HG02678 (cell line): ENCODE data around the gene IFNA13.
"Not testable (repeated sequence)": the region's sequence is repeated elsewhere in the genome, so short reads cannot be mapped to it uniquely, and the experiment has no call there.

Experiments used
- ATAC-seq: cut with Tn5 transposase; IDR thresholded peaks from one replicate; pipeline ENCODE4 v1.9.1; 2021; ENCODE audit warnings: mild to moderate bottlenecking, moderate library complexity; ENCODE audit not compliant: unreplicated experiment

The IFNA13 gene

GRCh38 chr9:21367957-21368356 lies at the start of gene IFNA13:
IFNA13 (minus strand) TSS chr9:21368057; CDS start chr9:21368010, 47 bp downstream.
- ATAC-seq, result no peak

DNA sequence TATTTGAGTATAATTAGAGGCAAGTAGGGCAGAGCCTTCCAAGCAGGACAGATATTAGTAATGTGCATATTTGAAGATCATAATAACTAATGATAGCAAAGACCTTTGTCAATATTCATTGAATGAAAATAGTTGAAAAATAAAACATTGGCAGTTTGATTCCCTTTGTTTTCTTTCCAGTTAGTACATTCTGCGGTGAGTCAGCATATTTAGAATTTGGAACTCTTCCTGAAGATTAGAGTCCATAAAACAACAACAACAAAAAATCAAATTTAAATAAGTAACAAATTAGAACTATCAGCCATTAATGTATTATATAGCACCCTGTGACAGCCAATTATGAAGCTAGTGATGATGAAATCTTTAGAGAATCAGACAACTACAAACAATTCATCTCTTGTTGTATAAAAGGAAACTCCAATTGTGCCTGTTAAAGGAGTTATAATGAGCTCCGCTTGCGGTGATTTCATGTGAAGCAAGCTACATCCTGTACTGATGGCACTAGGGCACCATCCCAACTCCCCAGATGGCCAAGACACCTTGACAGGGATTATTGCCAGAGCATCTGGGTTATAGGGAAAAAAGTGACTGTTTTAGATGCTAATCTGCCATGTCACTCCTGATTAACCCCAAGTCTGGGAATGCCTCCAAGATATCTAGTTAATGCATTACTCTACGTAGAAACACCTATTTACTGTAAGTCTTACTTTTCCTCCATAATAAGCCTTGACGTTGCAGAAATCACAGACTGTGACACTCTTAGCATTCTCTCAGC lies 47.8 kb upstream of the IFNA13 start:
- no peak for ATAC-seq

- ATAC-seq, result no peak
Observed at GRCh38 chr9:21414220-21414940, 46.5 kb upstream of the IFNA13 start.

DNA sequence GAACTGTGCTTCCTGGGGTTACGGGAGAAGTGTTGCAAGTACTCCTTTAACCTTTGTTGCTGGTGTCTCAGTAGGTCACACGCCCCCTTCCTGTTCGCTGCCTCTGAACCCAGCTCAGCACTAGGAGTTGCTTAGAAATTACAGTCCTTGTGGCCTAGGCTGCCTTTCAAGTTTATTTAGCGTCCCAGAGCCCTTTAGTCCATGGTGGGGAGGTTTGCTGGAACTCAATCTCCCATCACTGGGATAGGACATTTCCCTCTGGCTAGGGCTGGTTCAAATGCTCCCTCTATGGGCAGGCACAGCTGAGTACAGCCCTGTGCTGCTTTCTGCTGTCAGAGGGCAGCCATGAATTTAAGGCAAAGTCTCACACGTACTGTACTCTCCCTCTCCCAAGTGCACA lies 45.8 kb upstream of the IFNA13 start:
- no peak for ATAC-seq

DNA sequence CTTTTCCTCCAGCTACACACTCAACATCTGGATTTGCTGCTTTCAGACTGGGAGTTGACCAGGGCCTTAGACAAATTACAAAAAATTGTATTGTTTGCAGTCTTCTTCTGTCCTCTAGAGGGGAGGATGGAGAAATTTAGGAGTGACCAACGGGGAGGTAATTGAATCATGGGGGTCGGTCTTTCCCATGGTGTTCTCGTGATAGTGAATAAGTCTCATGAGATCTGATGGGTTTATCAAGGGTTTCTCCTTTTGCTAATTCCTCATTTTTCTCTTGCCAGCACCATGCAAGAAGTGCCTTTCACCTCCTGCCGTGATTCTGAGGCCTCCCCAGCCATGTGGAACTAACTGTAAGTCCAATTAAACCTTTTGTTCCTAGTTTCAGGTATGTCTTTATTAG lies 45.3 kb upstream of the IFNA13 start:
- no peak for ATAC-seq

DNA sequence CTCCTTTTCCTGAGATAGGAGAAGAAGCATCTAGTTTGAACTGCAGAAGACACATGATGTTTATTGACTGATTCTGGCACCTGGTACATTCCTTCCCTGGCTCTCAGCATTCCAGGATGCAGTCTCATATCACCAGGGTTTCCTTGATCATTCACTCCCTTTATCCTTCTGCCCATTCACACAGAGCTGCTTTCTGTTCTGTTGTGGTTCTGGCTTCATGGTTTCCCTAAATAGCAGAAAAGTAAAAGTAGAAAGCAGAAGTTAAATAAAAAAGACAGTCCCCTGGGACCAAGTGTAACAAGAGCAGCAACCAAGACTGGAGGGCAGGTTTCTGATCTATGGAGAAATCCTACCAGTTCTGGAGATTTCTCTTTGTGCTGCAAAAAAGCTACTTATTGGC lies 44.2 kb upstream of the IFNA13 start:
- ATAC-seq, result peak; percentile 39

- no peak for ATAC-seq
Observed at GRCh38 chr9:21408817-21409216, 41.0 kb upstream of the IFNA13 start, which contains the start of gene IFNA8. IFNA8 (plus strand) TSS chr9:21409117; CDS start chr9:21409177, 60 bp downstream.

- ATAC-seq, result no peak
Observed at GRCh38 chr9:21404146-21404545, 36.3 kb upstream of the IFNA13 start.

- no peak for ATAC-seq
Observed at GRCh38 chr9:21402386-21403251, 34.8 kb upstream of the IFNA13 start.

DNA sequence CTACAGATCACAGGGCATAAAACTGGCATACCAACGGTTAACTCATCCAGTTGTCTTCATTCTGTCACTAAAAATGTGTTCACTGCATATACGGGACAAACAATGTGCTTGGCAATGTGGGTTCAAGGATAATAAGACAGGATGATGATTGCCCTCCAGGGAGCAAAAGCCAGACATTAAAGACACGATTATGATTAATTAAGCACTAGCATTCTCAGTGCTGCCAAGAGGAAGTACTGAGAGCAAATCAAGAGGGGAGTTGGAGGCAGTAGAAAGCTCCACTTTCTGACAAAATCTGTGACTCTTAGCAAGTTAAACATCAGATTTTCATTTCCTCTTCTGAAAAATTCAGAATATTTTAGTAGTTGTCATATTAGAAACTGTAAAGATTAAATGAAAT lies 32.1 kb upstream of the IFNA13 start:
- no peak for ATAC-seq

- ATAC-seq, result no peak
Observed at GRCh38 chr9:21398955-21399489, 31.2 kb upstream of the IFNA13 start.

DNA sequence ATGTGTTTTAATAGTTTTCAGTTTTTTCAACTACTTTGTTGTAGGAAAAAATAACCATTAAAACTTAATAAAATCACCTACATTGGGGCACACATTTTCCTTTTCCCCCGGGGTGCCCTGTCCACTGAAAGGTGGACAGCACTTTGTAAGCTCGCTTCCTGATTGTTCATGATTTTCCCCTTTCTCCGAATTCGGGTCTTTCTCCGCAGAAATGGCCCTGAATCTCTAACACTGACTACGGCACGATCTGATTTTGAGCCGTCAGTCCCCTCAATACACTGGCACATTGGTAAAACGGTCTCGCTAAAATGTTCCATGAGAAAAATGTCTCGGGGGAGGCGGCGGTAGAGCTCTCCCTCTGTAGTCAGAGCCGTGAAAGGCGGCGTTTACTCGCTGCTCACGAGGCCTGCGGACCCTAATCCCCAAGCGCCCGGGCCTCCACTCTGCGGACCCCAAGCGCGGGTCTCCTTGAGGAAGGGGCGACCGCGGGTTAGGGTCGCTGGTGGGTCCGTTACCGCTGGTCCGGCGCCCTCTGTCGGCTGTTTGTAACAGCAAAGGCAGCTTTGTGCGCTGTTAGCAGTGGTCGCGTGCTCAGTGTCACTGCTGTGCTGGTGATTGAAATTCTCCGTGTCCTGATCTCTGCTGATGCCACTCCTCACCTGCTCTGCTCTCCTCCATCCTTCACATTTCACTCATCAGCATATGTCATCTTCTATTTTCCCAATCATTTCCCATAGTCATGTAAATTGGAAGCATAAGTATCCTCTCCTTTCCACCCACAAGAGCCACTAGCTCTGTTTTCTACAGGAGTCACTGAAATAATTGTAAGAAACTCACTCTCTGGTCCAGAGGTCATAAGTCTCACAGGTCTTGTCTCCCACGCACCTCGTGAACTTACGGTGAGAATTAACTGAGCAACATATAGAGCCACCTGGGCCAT lies 28.2 kb upstream of the IFNA13 start:
- ATAC-seq, result peak; percentile 77

GRCh38 chr9:21392270-21392669 lies 24.4 kb upstream of the IFNA13 start:
- ATAC-seq, result peak; percentile 87

DNA sequence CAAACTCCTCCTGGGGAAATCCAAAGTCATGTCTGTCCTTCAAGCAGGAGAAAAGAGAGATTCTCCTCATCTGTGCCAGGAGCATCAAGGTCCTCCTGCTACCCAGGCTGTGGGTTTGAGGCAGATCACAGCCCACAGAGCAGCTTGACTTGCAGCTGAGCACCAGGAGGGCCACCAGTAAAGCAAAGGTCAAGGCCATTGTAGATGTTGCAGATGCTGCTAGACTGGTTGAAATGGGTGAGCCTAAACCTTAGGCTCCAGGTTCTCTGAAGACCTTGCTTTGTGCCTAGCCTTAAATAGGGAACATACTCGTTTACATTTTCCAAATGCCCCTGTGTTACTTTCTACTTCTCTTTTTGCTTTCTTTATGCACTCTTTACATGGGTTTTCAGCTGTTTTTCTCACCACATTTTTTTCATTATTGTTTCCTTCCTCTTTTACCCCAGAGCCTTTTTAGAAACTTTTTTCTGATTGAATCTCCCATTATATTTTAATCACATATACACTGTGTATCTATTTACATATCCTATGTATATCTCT lies 17.3 kb upstream of the IFNA13 start, which contains the start of gene IFNA2:
Gene IFNA2 (minus strand): TSS at position 268 of the 540 bp plus-strand sequence. CDS start 69 bp downstream, at position 199.
- no peak for ATAC-seq

DNA sequence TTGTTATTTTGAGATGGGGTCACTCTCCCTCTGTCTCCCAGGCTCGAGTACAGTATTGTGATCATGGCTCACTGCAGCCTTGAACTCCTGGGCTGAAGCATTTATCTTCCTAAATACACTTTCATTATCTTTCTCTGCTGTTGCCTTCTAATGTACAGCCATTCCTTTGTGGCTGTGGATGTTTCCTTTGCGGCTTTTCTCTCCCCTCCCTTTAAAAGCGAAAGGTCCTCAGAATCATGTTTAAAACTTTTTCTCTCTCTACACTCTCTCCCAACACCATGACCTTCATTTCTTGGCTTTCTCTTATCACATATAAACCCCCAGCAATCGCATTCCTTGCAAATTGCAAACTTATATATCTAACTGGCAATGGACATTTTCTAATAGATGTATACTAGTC lies 15.8 kb upstream of the IFNA13 start:
- ATAC-seq, result no peak

DNA sequence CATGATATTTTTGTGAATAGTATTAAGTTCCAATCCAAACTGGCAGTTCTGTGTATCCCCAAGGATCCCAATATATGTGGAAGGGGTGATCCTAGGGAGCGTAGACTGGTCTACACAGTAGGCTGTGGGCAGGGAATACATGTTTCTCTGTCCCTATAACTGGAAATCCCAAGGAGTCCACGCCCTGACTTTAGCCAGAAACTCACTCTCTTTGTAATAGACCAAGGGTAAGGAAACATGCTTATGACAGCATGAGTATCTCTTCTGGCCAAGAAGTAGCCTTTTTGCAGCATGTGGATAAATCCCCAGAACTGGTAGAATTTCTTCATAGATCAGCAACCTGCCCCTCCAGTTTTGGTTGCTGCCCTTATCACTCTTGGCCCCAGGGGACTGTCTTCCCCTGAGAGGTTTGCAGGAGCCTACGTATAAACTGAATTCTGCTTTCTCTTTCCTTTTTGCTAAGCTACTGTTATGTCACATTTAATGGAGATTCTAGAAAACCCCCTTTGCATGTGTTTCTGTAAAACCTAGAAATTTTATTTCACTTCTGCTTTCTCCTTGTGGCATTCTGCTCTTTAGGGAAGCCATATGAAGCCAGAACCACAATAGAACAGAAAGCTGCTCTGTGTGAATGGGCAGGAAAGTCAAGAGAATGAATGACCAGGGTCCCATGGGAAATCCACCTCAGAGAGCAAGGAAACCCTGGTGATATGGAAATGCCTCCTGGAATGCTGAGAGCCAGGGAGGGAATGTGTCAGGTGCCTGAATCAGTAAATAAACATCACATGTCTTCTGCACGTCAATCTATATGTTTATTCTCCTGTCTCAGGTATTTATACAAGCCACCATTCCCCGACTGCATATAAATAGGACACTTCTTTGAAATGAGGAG lies 13.8 kb upstream of the IFNA13 start:
- ATAC-seq, result peak; percentile 98

DNA sequence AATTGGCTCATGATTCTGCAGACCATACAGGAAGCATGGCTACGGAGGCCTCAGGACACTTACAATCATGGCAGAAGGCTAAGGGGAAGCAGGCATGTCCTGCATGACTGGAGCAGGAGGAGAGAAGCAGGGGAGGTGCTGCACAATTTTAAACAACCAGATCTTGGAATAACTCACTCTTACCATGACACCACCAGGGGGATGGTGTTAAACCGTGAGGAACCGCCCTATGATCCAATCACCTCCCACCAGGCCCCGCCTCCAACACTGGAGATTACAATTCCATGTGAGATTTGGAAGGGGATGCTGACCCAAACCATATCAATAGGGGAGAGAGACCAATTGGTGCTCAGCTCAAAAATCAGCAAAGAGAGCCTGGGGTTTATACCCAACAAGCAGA lies 3.6 kb upstream of the IFNA13 start:
- ATAC-seq, result not testable (repeated sequence)

GRCh38 chr9:21367169-21367568 lies 688 bp downstream of the IFNA13 start:
- ATAC-seq, result peak; percentile 82
